Activated CD4-positive, alpha-beta T cell treated with anti-CD3 and anti-CD28 coated beads, Interleukin-2, amount 10 ng/mL, durations not matched to agents 7 days and 5 days (primary cell): ENCODE measurements around the gene RALGAPA1. TPM values are rescaled to one million over a fixed set of nuclear protein-coding genes. Genes with fewer than 3 reads are reported as not detected.
"Not testable (repeated sequence)": the region's sequence is repeated elsewhere in the genome, so short reads cannot be mapped to it uniquely, and the experiment has no call there.

Source experiments
- CTCF ChIA-PET: fragments of 350-600 bp; sonication (Branson Sonifier 250); formaldehyde crosslinking; loops from one replicate; lab custom pipeline; 2021; ENCODE audit warnings: antibody characterized with exemption; lab: Charles Lee
- POLR2A ChIA-PET: fragments of 350-600 bp; sonication (Branson Sonifier 250); formaldehyde crosslinking; loops from one replicate; lab custom pipeline; 2021; ENCODE audit warnings: antibody characterized with exemption; lab: Charles Lee
- DNase-seq: peaks from one replicate; pipeline ENCODE4 v3.0.0-alpha.2; 2020
- H3K27ac Mint-ChIP-seq: one replicate; pipeline ENCODE4 v1.8.0; 2021; ENCODE audit warnings: mild to moderate bottlenecking, moderate library complexity, mixed read lengths
- H3K27me3 Mint-ChIP-seq: one replicate; pipeline ENCODE4 v1.8.0; 2021; ENCODE audit warnings: mixed read lengths
- H3K36me3 Mint-ChIP-seq: one replicate; pipeline ENCODE4 v1.8.0; 2021; ENCODE audit warnings: low read depth, mixed read lengths
- H3K4me1 Mint-ChIP-seq: one replicate; pipeline ENCODE4 v1.8.0; 2021; ENCODE audit warnings: mixed read lengths
- H3K4me3 Mint-ChIP-seq: one replicate; pipeline ENCODE4 v1.8.0; 2021; ENCODE audit warnings: mild to moderate bottlenecking, moderate library complexity, mixed read lengths
- H3K9me3 Mint-ChIP-seq: one replicate; pipeline ENCODE4 v1.8.0; 2021; ENCODE audit warnings: mixed read lengths
- total RNA-seq, 2 experiments: library from RNA; stranded (reverse); gene quantifications; one replicate each; pipeline ENCODE4 v1.2.3, GENCODE V29; 2021

The RALGAPA1 gene
- total RNA-seq, 2 experiments from 2014 or later = 32.5 to 35.6 TPM

DNA sequence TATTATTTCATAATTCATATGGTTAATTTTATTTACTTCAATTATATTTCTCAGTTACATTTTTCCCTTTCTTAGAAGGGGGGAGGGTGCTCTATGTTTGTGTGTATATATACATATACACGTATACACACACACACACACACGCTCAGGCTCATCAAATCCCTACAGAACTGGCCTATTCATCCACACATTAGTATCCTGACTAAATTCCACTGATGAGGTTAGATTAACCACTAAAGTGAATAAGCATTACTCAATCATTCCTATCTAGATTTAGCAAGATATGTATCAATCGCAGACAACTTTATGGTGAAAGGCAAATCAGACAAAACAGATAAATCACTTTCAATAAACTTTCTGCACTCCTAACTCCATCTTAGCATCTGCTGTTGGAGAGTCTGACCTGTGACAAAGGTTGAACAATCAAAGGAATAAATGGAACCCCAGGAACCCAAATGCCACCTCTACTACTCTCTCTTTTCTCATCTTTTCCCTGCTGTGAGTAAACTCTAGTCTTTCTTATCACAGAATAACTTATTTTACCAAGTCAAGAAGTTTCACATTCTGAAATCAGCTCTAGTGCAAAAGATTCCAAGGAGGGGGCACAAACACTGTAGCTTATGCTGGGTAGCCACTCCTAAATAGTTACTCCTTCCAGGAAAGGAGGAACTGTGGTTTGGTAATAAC lies 67.6 kb downstream of the RALGAPA1 start:
- no peak overlapping the region for H3K27ac Mint-ChIP-seq

DNA sequence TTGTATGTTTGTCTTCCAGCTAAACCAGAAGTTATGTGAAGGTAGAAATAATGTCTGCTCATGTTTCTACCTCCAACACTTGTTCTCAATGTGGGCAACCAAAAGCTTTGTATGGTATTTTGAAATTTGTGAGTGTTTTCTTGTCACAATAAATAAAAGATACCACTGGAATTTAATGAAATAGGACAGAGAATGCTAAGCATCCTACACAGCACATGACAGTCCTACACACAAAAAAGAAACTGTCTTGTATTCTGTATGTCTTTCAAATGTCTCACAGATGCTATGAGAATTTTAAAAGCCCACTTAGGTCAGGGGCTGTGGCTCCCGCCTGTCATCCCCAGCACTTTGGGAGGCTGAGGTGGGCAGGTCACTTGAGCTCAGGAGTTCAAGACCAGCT lies 68.9 kb downstream of the RALGAPA1 start:
- Mint-ChIP-seq H3K36me3 (peaks cover 28% of the 10 kb centered on the region), H3K4me1 (peaks cover 20% of the 10 kb centered on the region), H3K27me3 (no peaks in the 10 kb centered on the region), H3K9me3 (peaks cover 2% of the 10 kb centered on the region), H3K27ac (no peak overlapping the region), H3K4me3 (no peak overlapping the region)
- DNase-seq = no peak
- ChIA-PET CTCF (interaction anchor here (0.6 kb wide), 1 partner anchor 213 kb away, joined by 4 read pairs; no protein-coding TSS in a partner anchor), POLR2A (no interaction called here)

More for the DNA sequence above, 67.6 kb downstream of the RALGAPA1 start:
- Mint-ChIP-seq H3K4me3 (no peak overlapping the region), H3K27me3 (no peaks in the 10 kb centered on the region), H3K9me3 (no peaks in the 10 kb centered on the region), H3K36me3 (peaks cover 26% of the 10 kb centered on the region), H3K4me1 (peaks cover 20% of the 10 kb centered on the region)
- POLR2A ChIA-PET = no interaction called here
- no peak for DNase-seq
- CTCF ChIA-PET = no interaction called here

- Mint-ChIP-seq H3K4me1 (peaks cover 20% of the 10 kb centered on the region), H3K36me3 (peaks cover 56% of the 10 kb centered on the region)
- POLR2A ChIA-PET, H3K27ac Mint-ChIP-seq, H3K9me3 Mint-ChIP-seq, H3K27me3 Mint-ChIP-seq, H3K4me3 Mint-ChIP-seq, CTCF ChIA-PET, DNase-seq: not testable (repeated sequence)
These were observed 73.9 kb downstream of the RALGAPA1 start for GRCh38 chr14:35735163-35735562.

DNA sequence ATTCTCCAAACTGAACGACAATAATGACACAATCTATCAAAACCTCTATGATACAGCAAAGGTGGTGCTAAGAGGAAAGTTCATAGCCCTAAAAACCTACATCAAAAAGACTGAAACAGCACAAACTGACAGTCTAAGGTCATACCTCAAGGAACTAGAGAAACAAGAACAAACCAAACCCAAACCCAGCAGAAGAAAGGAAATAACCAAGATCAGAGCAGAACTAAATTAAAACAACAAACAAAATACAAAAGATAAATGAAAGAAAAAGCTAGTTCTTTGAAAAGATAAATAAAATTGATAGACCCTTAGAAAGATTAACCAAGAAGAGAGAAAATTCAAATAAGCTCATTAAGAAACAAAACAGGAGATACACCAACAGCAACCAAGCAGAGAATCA lies 75.6 kb downstream of the RALGAPA1 start:
- H3K27ac Mint-ChIP-seq, H3K27me3 Mint-ChIP-seq, DNase-seq, POLR2A ChIA-PET, H3K4me3 Mint-ChIP-seq, CTCF ChIA-PET, H3K9me3 Mint-ChIP-seq: not testable (repeated sequence)
- H3K36me3 Mint-ChIP-seq = peaks cover 55% of the 10 kb centered on the region
- H3K4me1 Mint-ChIP-seq = peaks cover 20% of the 10 kb centered on the region

- Mint-ChIP-seq H3K9me3 (peaks cover 3% of the 10 kb centered on the region), H3K4me3 (no peak overlapping the region), H3K27ac (no peak overlapping the region), H3K36me3 (peaks cover 49% of the 10 kb centered on the region), H3K27me3 (no peaks in the 10 kb centered on the region), H3K4me1 (peaks cover 20% of the 10 kb centered on the region)
- CTCF ChIA-PET = interaction anchor here (0.8 to 1.2 kb wide), 2 partner anchors 9 to 13 kb away, joined by 3 to 6 read pairs; no protein-coding TSS in a partner anchor
- no peak for DNase-seq
- POLR2A ChIA-PET = no interaction called here
These were observed 78.2 kb downstream of the RALGAPA1 start for GRCh38 chr14:35730871-35731270.

DNA sequence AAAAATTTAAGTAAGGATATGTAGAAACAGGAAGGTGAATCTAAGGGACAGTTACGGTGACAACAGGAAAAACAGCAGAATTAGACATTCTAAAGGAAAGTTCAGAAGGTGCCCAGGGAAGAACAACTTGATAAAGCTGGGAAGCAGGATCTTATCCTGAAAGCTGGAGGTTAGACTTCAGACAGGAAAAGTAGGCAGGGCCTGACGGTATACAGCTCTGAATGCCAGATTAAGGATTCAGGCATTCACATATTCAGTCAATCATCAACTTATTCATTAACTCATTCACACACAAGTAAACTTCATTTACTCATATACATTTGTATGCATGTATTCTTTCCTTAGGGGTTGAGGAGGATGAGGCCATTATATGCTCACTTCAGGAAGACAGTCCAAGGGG lies 81.3 kb downstream of the RALGAPA1 start:
- H3K9me3 Mint-ChIP-seq = no peaks in the 10 kb centered on the region
- H3K27ac Mint-ChIP-seq = no peak overlapping the region
- DNase-seq = no peak
- H3K36me3 Mint-ChIP-seq = peaks cover 26% of the 10 kb centered on the region
- CTCF ChIA-PET = no interaction called here
- H3K27me3 Mint-ChIP-seq = no peaks in the 10 kb centered on the region
- POLR2A ChIA-PET = no interaction called here
- peaks cover 15% of the 10 kb centered on the region for H3K4me1 Mint-ChIP-seq
- H3K4me3 Mint-ChIP-seq = no peak overlapping the region

- Mint-ChIP-seq H3K9me3 (no peaks in the 10 kb centered on the region), H3K27me3 (no peaks in the 10 kb centered on the region), H3K36me3 (peaks cover 14% of the 10 kb centered on the region), H3K4me1 (peaks cover 3% of the 10 kb centered on the region), H3K27ac (no peak overlapping the region), H3K4me3 (no peak overlapping the region)
- DNase-seq = no peak
- ChIA-PET CTCF (no interaction called here), POLR2A (no interaction called here)
These were observed 83.2 kb downstream of the RALGAPA1 start for GRCh38 chr14:35725930-35726329.

- H3K27ac Mint-ChIP-seq = no peak overlapping the region
- no peak for DNase-seq
- no peak overlapping the region for H3K4me3 Mint-ChIP-seq
- no peaks in the 10 kb centered on the region for H3K9me3 Mint-ChIP-seq
- CTCF ChIA-PET = no interaction called here
- POLR2A ChIA-PET = no interaction called here
- peaks cover 24% of the 10 kb centered on the region for H3K36me3 Mint-ChIP-seq
- H3K27me3 Mint-ChIP-seq = no peaks in the 10 kb centered on the region
- no peaks in the 10 kb centered on the region for H3K4me1 Mint-ChIP-seq
These were observed 94.0 kb downstream of the RALGAPA1 start for GRCh38 chr14:35715079-35715478.

DNA sequence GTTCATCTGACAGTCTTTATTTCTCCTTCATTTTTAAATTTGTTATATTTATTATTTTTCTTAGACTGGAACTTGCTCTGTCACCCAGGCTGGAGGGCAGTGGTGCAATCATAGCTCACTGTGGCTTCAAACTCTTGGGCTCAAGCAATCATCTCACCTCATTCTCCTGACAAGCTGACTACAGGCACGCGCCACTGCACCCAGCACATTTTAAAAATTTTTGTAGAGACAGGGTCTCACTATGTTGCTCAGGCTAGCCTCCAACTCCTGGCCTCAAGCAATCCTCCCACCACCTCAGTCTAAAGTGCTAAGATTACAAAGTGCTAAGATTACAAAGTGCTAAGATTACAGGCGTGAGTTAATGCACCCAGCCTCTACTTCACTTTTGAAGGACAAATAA lies 96.6 kb downstream of the RALGAPA1 start:
- Mint-ChIP-seq H3K27ac (no peak overlapping the region), H3K9me3 (peaks cover 3% of the 10 kb centered on the region), H3K36me3 (peaks cover 33% of the 10 kb centered on the region), H3K4me3 (no peak overlapping the region), H3K4me1 (no peaks in the 10 kb centered on the region), H3K27me3 (no peaks in the 10 kb centered on the region)
- POLR2A ChIA-PET = no interaction called here
- CTCF ChIA-PET = interaction anchor here (0.7 kb wide), 1 partner anchor 18 kb away, joined by 5 read pairs; no protein-coding TSS in a partner anchor
- DNase-seq = no peak

GRCh38 chr14:35708062-35708461 lies 101.0 kb downstream of the RALGAPA1 start:
- Mint-ChIP-seq H3K9me3 (peaks cover 5% of the 10 kb centered on the region), H3K27me3 (no peaks in the 10 kb centered on the region), H3K36me3 (peaks cover 39% of the 10 kb centered on the region), H3K4me1 (peaks cover 6% of the 10 kb centered on the region), H3K4me3 (no peak overlapping the region), H3K27ac (no peak overlapping the region)
- ChIA-PET CTCF (no interaction called here), POLR2A (no interaction called here)
- no peak for DNase-seq

DNA sequence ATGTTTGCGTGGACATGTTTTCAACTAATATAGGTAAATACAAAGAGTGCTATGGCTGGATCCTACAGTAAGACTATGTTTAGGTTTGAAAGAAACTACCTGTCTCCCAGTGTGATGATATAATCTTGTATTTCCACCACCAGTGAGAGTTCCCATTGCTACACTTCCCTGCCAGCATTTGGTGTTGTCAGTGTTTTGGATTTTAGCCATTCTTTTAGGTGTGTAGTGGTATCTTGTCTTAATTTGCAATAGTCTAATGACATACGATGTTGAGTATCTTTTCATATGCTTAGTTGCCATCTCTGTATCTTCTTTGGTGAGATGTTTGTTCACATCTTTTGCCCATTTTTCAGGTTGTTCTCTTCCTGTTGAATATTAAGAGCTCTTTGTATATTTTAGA lies 103.5 kb downstream of the RALGAPA1 start:
- DNase-seq = no peak
- no peak overlapping the region for H3K27ac Mint-ChIP-seq
- H3K9me3 Mint-ChIP-seq = peaks cover 5% of the 10 kb centered on the region
- peaks cover 6% of the 10 kb centered on the region for H3K4me1 Mint-ChIP-seq
- POLR2A ChIA-PET = no interaction called here
- H3K4me3 Mint-ChIP-seq = no peak overlapping the region
- peaks cover 34% of the 10 kb centered on the region for H3K36me3 Mint-ChIP-seq
- H3K27me3 Mint-ChIP-seq = no peaks in the 10 kb centered on the region
- CTCF ChIA-PET = interaction anchor here (0.6 kb wide), 2 partner anchors 35 to 106 kb away, joined by 3 to 5 read pairs; no protein-coding TSS in a partner anchor

DNA sequence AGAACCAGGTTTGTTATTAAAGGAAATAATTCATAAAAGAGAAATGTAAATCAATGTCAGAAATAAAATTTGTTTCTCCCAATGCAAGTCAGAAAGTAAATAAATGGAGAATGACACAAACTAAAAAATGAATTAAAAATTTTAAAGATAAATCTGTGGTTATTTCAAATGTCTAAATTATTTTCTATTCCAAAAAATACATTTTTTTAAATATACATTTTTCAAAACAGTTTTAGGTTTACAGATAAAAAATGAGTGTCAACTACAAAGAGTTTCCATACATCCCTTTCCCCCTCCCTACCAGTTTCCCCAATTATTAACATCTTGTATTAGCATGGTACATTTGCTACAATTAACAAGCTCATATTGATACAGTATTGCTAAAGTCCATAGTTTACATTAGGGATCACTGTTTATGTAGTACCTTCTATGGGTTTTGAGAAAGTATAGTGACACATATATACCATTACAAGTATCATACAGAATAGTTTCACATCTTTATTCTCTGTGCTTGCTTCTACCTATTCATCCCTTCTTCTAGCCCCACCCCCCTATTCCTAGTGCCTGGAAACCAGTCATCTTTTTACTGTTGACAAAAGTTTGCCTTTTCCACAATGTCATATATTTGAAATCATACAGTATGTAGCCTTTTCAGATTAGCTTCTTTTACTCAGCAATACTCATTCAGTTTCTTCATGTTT lies 104.2 kb downstream of the RALGAPA1 start:
- Mint-ChIP-seq H3K27me3 (no peaks in the 10 kb centered on the region), H3K27ac (no peak overlapping the region), H3K4me3 (no peak overlapping the region), H3K4me1 (peaks cover 6% of the 10 kb centered on the region), H3K9me3 (peaks cover 5% of the 10 kb centered on the region), H3K36me3 (peaks cover 32% of the 10 kb centered on the region)
- no peak for DNase-seq
- POLR2A ChIA-PET = no interaction called here
- CTCF ChIA-PET = interaction anchor here (0.6 kb wide), 3 partner anchors 34 to 664 kb away, joined by 3 to 5 read pairs (median 3); no protein-coding TSS in a partner anchor

DNA sequence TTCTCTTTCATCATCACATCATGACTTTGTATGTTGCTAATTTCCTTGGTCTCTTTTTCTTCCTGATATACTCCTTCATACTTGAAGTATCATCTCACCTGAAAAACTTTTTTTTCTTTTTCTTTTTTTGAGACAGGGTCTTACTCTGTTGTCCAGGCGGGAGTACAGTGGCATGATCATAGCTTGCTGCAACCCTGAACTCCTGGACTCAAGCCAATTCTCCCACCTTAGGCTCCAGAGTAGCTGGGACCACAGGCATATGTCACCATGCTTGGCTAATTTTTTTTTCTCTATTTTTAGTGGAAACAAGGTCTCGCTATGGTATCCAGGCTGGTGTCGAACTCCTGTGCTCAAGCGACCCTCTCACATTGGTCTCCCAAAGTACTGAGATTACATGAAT lies 107.6 kb downstream of the RALGAPA1 start:
- H3K4me1 Mint-ChIP-seq = peaks cover 5% of the 10 kb centered on the region
- ChIA-PET CTCF (interaction anchor here (0.5 kb wide), 1 partner anchor 126 kb away, joined by 5 read pairs; no protein-coding TSS in a partner anchor), POLR2A (no interaction called here)
- H3K27me3 Mint-ChIP-seq = no peaks in the 10 kb centered on the region
- peaks cover under 1% of the 10 kb centered on the region for H3K9me3 Mint-ChIP-seq
- H3K27ac Mint-ChIP-seq = no peak overlapping the region
- DNase-seq = no peak
- no peak overlapping the region for H3K4me3 Mint-ChIP-seq
- H3K36me3 Mint-ChIP-seq = peaks cover 14% of the 10 kb centered on the region
